Adrenal gland (tissue), 12 donors: ENCODE results near the gene HK2. TPM values are rescaled to one million over a fixed set of nuclear protein-coding genes. Genes with fewer than 3 reads are reported as not detected.

Experiments
- DNase-seq, 7 donors: peaks; one replicate each; pipeline ENCODE4 v3.0.0-alpha.2; 2019 to 2020
- H3K27ac ChIP-seq, 5 donors: fragments of 200-600 bp; sonication (generic) in 4 of 5; 1 replicate in 3 of 5; 2 replicates in 2 of 5; pipeline versions ENCODE4 v1.5.1 to v1.8.0; 2016 to 2020; ENCODE audit warnings: mild to moderate bottlenecking in 1 of 5
- H3K27me3 ChIP-seq: fragments of 200-600 bp; 2 replicates; pipeline ENCODE4 v1.8.0; 2021
- H3K36me3 ChIP-seq, 2 donors: fragments of 200-600 bp; replicated peaks in 1 of 2; 1 replicate in 1 of 2; 2 replicates in 1 of 2; pipeline versions ENCODE4 v1.5.1 to v1.8.0; 2018 to 2022
- H3K4me1 ChIP-seq, 2 donors: fragments of 200-600 bp; replicated peaks in 1 of 2; 1 replicate in 1 of 2; 2 replicates in 1 of 2; pipeline versions ENCODE4 v1.5.1 to v1.8.0; 2018 to 2021
- H3K4me3 ChIP-seq, 4 donors: fragments of 200-600 bp; sonication (generic) in 3 of 4; one replicate each; pipeline ENCODE4 v1.5.1; 2016 to 2018
- H3K9me3 ChIP-seq, 3 donors: fragments of 200-600 bp; sonication (generic) in 1 of 3; replicated peaks in 1 of 3; 1 replicate in 2 of 3; 2 replicates in 1 of 3; pipeline versions ENCODE4 v1.5.1 to v1.8.0; 2016 to 2021
- POLR2A ChIP-seq, 2 donors: fragments of 450-650 bp; IDR thresholded peaks; one replicate each; pipeline ENCODE4 v1.6.1; 2017; ENCODE audit warnings: antibody characterized with exemption in 2 of 2, mild to moderate bottlenecking in 2 of 2, moderate library complexity in 1 of 2
- WGBS, 4 donors: extraction: QIAGEN DNeasy Blood & Tissue Kit in 2 of 4; methylation state at CpG; one replicate each; pipeline versions ENCODE4 v1.1.5 to v1.1.7; 2013 to 2017; 5-methylcytosine and 5-hydroxymethylcytosine counted together
- intact Hi-C, 2 donors: fragments of 100-400 bp; cut with DNase I; formaldehyde crosslinking; loops; one replicate each; pipeline versions ENCODE4 v1.14.1 to v1.15.0; 2022 to 2023
- polyA plus RNA-seq, 3 donors: library from polyadenylated mRNA; stranded (reverse); fragments of 200-250 nt in 2 of 3; fragments of 350-450 nt in 1 of 3; fragmentation: Illumina TruSeq in 1 of 3; extraction: RNeasy Lipid Tissue Mini Kit (QIAGEN cat#74804) in 1 of 3; gene quantifications; one replicate each; pipeline ENCODE4 v1.2.3, GENCODE V29; 2013 to 2014
- total RNA-seq, 9 donors: library from RNA; depleted of rRNA in 4 of 9; stranded (reverse); fragments of >200 nt in 4 of 9; fragments of 120-200 nt in 1 of 9; fragmentation: NEBNext Ultra II Directional in 1 of 9; extraction: Animal tissue kit (Norgen Biotek cat#: 25700) in 1 of 9; gene quantifications; one replicate each; pipeline versions ENCODE4 v1.1.0 to v1.2.4, GENCODE V29; 2013 to 2023
- TF ChIP-seq, protein P1 (sequence below), 6 experiments: fragments of 450-650 bp in 4 of 6; fragments of 200-600 bp in 2 of 6; sonication (generic) in 1 of 6; IDR thresholded peaks; 1 replicate in 5 of 6; 2 replicates in 1 of 6; pipeline versions ENCODE4 v1.5.1 to v1.8.0; 2016 to 2021; ENCODE audit warnings: antibody characterized with exemption in 6 of 6, mild to moderate bottlenecking in 2 of 6, moderate library complexity in 1 of 6
- donor health status: healthy with polysubstance abuse.
- donor health status: Bipolar disorder and iron deficiency.
- donor health status: DM: yes; HTN: yes; CAD: no.
- donor health status: DM: no; HTN: no; CAD: no.
- donor health status: DM: no; HTN: no; CAD: no.
- donor health status: DM: yes; HTN: yes; CAD: no.

Gene HK2
- total and polyA plus RNA-seq, 12 donors: 1.2 to 11.7 (median 5.0) TPM

DNA sequence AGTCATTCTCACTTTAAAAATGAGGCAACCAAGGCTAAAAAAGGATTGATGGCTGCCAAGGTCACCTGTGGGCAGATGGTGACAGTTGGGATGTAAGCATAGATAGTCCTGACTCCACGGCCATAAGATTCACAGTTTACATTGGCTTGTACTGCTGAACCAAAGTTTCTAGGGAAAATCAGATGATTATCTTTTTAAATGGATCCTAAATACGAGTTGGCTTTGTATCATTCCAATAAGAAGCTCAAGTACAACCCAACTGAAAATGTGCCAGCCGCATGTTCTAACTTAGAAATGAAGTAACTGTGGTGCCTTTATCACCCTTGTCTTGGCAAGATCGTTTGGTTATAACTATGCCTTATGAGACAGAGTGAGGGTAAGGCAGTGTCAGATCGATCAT lies 27.6 kb downstream of the HK2 start:
- intact Hi-C loops: no loop called here
- DNase-seq: no peak
- Histone ChIP-seq H3K27ac (no peak overlapping the region), H3K9me3 (no peaks in the 10 kb centered on the region), H3K27me3 (no peaks in the 10 kb centered on the region), H3K36me3 (no peaks in the 10 kb centered on the region), H3K4me3 (no peak overlapping the region), H3K4me1 (no peaks in the 10 kb centered on the region)
- TF ChIP-seq POLR2A (IDR thresholded peaks at IDR 0.05): no peak
- TF ChIP-seq, protein P1, sequence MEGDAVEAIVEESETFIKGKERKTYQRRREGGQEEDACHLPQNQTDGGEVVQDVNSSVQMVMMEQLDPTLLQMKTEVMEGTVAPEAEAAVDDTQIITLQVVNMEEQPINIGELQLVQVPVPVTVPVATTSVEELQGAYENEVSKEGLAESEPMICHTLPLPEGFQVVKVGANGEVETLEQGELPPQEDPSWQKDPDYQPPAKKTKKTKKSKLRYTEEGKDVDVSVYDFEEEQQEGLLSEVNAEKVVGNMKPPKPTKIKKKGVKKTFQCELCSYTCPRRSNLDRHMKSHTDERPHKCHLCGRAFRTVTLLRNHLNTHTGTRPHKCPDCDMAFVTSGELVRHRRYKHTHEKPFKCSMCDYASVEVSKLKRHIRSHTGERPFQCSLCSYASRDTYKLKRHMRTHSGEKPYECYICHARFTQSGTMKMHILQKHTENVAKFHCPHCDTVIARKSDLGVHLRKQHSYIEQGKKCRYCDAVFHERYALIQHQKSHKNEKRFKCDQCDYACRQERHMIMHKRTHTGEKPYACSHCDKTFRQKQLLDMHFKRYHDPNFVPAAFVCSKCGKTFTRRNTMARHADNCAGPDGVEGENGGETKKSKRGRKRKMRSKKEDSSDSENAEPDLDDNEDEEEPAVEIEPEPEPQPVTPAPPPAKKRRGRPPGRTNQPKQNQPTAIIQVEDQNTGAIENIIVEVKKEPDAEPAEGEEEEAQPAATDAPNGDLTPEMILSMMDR (IDR thresholded peaks at IDR 0.05): no peak
- WGBS, 4 donors: 83 to 84% (median 83%) methylated on average over 5 of the region's 5 CpGs

DNA sequence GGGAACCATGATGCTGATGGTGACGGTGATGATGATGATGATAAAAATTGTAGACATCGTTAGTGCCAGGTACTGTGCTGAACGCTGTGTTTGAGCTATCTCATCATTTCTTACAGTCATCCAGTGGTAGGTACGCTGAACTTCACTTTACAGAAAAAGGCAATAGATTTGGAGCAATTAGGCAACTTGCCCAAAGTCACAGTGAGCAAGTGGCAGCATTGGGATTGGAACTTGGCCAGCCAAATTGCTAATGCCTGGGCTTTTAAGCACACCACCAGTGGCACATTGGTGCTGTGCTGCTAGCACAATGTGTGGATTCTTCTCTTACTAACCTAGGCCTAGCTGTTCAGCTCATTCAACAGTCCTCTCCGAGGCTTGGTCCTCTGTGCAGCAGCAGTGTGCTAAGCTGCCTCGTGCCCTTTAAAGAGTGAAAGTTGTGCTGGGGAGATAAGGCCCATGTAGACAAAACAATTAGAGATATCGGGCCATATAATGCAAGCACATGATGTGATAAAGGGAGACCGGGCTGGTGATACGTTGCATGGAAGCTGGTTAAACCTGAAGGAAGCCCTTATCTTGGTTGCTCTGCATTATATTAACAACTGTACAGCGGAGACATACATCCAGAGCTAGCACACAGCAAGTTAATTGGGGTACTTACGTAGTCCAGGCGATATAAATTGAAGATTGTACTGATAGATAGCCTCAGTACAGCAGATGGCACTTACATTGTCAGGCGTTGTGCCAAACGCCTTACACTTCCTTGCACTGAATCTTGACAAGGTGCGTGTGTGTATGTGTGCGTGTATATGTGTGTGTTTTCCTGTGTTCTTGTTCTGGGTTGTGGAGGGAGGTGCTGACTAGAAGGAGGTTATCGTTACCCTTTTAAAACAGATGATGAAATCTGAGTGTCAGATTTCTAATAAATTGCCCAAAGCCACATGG lies 28.4 kb downstream of the HK2 start:
- no peak overlapping the region for H3K27ac ChIP-seq
- intact Hi-C loops: no loop called here
- 77 to 93% (median 85%) methylated on average over 17 of the region's 17 CpGs for WGBS, 4 donors
- no peaks in the 10 kb centered on the region for H3K36me3 ChIP-seq
- no peak overlapping the region for H3K4me3 ChIP-seq
- TF ChIP-seq POLR2A (IDR thresholded peaks at IDR 0.05): no peak
- TF ChIP-seq, protein P1 (IDR thresholded peaks at IDR 0.05): no peak
- H3K4me1 ChIP-seq: no peaks in the 10 kb centered on the region
- H3K9me3 ChIP-seq: no peaks in the 10 kb centered on the region
- no peaks in the 10 kb centered on the region for H3K27me3 ChIP-seq
- DNase-seq: no peak

DNA sequence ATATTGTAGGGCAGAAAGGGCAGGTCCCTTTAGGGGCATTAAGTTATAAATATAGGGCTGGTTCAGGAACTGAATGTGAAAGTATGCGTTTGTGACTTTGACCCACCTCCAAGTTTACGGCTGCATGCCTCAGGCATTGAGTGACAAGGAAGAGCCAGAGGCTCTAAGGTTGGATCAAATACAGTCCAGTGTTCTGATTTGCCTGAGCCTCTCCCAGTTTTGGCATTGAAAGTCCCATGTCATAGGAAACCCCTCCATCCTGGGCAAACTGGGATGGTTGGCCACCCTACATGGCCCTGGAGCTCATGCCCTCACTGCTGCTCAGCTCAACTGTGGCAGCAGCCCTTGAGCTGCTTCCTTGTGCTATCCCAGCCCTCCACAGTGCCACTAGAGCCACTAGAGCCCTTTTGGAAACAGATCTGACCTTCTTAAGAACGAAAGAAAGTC lies 29.9 kb downstream of the HK2 start:
- Histone ChIP-seq H3K27ac (no peak overlapping the region), H3K36me3 (no peaks in the 10 kb centered on the region), H3K4me1 (peaks cover 0 to 4% of the 10 kb centered on the region in 2 donors), H3K9me3 (no peaks in the 10 kb centered on the region), H3K4me3 (no peak overlapping the region), H3K27me3 (no peaks in the 10 kb centered on the region)
- TF ChIP-seq, protein P1 (IDR thresholded peaks at IDR 0.05): no peak
- no peak for TF ChIP-seq POLR2A (IDR thresholded peaks at IDR 0.05)
- WGBS, 4 donors: 43 to 78% (median 63%) methylated on average over 1 to 3 of the region's 3 CpGs
- no peak for DNase-seq
- intact Hi-C loops: no loop called here

DNA sequence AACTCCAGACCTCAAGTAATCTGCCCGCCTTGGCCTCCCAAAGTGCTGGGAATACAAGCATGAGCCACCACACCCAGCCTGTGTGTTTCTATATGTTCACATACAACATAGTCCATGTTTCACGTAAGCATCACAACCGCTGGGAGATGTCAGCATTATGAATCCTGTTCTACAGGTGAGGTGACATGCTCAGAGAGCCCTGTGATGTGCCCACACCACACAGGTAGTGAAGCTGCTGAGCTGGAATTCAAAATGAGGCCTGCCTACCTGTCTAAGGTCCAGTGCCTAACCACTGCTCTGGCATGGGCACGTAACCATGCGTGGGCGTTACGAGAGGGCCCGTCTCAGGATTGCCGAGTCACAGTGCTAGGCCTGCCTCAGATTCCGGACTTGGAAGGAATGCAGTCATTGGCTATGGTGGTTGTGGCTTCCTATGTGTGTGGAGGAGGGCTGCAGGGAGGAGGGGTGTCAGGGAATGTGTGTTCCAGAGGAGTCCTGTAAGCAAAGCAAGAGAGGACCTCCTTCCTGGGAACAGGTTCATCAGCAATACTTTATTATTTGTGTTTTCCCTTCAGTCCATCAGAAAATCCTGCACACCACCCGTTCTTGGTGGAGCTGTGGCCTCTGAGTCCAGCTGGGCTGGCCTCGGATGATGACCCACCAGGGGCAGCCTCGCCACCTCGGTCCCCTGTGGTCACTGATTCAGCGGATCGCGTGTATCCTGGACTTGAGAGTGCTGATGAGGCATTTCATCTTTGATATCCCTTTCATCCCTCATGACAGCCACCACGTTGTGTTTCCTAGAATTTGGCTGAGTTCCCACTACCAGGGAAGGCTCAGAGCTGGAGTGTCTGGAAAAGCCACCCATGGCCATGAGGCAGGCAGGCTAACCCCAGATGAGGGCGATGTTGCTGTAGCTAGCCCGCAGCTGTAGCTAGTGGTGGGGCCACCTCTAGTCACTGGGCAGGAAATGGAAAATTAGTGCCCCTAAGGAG lies 31.1 kb downstream of the HK2 start:
- no peaks in the 10 kb centered on the region for H3K9me3 ChIP-seq
- no peak overlapping the region for H3K4me3 ChIP-seq
- TF ChIP-seq, protein P1 (IDR thresholded peaks at IDR 0.05): no peak
- no peak for TF ChIP-seq POLR2A (IDR thresholded peaks at IDR 0.05)
- DNase-seq: no peak
- intact Hi-C loops: no loop called here
- H3K27me3 ChIP-seq: no peaks in the 10 kb centered on the region
- 77 to 86% (median 84%) methylated on average over 16 to 20 of the region's 20 CpGs for WGBS, 4 donors
- peaks cover 0 to 4% of the 10 kb centered on the region in 2 donors for H3K4me1 ChIP-seq
- H3K27ac ChIP-seq: no peak overlapping the region
- H3K36me3 ChIP-seq: no peaks in the 10 kb centered on the region
